NCI-H82 treated with DMSO at 0.1 percent for 48 hours (cell line): Measurements from ENCODE around the gene UPK3BL1.
"Not testable (repeated sequence)": the region's sequence is repeated elsewhere in the genome, so short reads cannot be mapped to it uniquely, and the experiment has no call there.

Source experiments
- DNase-seq: peaks from one replicate; lab custom pipeline; 2025; ENCODE audit not compliant: unreplicated experiment; lab: John Stamatoyannopoulos, UW

UPK3BL1 gene

GRCh38 chr7:102589857-102590256 is 52.7 kb downstream of the UPK3BL1 start:
- DNase-seq, result not testable (repeated sequence)
